WTC11 (cell line): Measurements from ENCODE around the gene MYLK. TPM values are rescaled to one million over a fixed set of nuclear protein-coding genes. Genes with fewer than 3 reads are reported as not detected.

Source experiments
- ATAC-seq: fragments of 200-7000 bp; cut with Tn5 transposase; 2 replicates; pipeline ENCODE4 v1.10.0; 2021; ENCODE audit warnings: mild to moderate bottlenecking, moderate library complexity
- CTCF ChIA-PET: fragments of 300-600 bp; sonication (Branson Sonifier 250); formaldehyde crosslinking; loops from one replicate; lab custom pipeline; 2021; ENCODE audit warnings: antibody characterized with exemption; lab: Charles Lee
- POLR2A ChIA-PET: fragments of 350-600 bp; sonication (Branson Sonifier 250); formaldehyde crosslinking; loops from one replicate; lab custom pipeline; 2021; ENCODE audit warnings: antibody characterized with exemption; lab: Charles Lee
- DNase-seq: peaks from one replicate; pipeline ENCODE4 v3.0.0; 2021; ENCODE audit warnings: low spot score
- H3K27ac Mint-ChIP-seq: 2 replicates; pipeline ENCODE4 v1.8.0; 2021; ENCODE audit warnings: mixed read lengths
- H3K27me3 Mint-ChIP-seq: 2 replicates; pipeline ENCODE4 v1.8.0; 2021; ENCODE audit warnings: low read depth, mild to moderate bottlenecking, moderate library complexity, mixed read lengths
- H3K36me3 Mint-ChIP-seq: 2 replicates; pipeline ENCODE4 v1.8.0; 2021; ENCODE audit warnings: mixed read lengths
- H3K4me1 Mint-ChIP-seq: 2 replicates; pipeline ENCODE4 v1.8.0; 2022; ENCODE audit warnings: mixed read lengths
- H3K4me3 Mint-ChIP-seq: 2 replicates; pipeline ENCODE4 v1.8.0; 2021; ENCODE audit warnings: mild to moderate bottlenecking, moderate library complexity, mixed read lengths
- H3K9me3 Mint-ChIP-seq: 2 replicates; pipeline ENCODE4 v1.8.0; 2021; ENCODE audit warnings: mixed read lengths
- ATF1 ChIP-seq: sonication (generic); formaldehyde crosslinking; IDR thresholded peaks from 2 replicates; pipeline ENCODE4 v1.8.1; 2023; ENCODE audit warnings: mild to moderate bottlenecking, moderate library complexity, missing genetic modification reagents
- ATF3 ChIP-seq: sonication (generic); formaldehyde crosslinking; conservative IDR thresholded peaks from 2 replicates; pipeline ENCODE4 v1.8.1; 2022; ENCODE audit warnings: mild to moderate bottlenecking, missing genetic modification reagents
- E2F1 ChIP-seq: sonication (generic); formaldehyde crosslinking; IDR thresholded peaks from 2 replicates; pipeline ENCODE4 v1.8.0; 2022; ENCODE audit warnings: mild to moderate bottlenecking, missing genetic modification reagents
- E2F5 ChIP-seq: sonication (generic); formaldehyde crosslinking; IDR thresholded peaks from 2 replicates; pipeline ENCODE4 v1.8.1; 2022; ENCODE audit warnings: mild to moderate bottlenecking, moderate library complexity, missing genetic modification reagents
- ELF4 ChIP-seq: sonication (generic); formaldehyde crosslinking; IDR thresholded peaks from 2 replicates; pipeline ENCODE4 v1.8.1; 2022; ENCODE audit warnings: low read depth, mild to moderate bottlenecking, moderate library complexity, missing genetic modification reagents
- GRHL2 ChIP-seq: fragments of 250-450 bp; sonication (Bioruptor Pico); IDR thresholded peaks from 2 replicates; pipeline ENCODE4 v1.8.0; 2022; ENCODE audit warnings: mild to moderate bottlenecking, moderate library complexity; ENCODE audit not compliant: insufficient replicate concordance, severe bottlenecking
- IRF1 ChIP-seq: sonication (generic); formaldehyde crosslinking; IDR thresholded peaks from 2 replicates; pipeline ENCODE4 v1.8.0; 2023; ENCODE audit warnings: missing genetic modification reagents
- IRF2 ChIP-seq: sonication (generic); formaldehyde crosslinking; IDR thresholded peaks from 2 replicates; pipeline ENCODE4 v1.8.0; 2022; ENCODE audit warnings: low read depth, missing genetic modification reagents, borderline replicate concordance
- STAT6 ChIP-seq: sonication (generic); formaldehyde crosslinking; conservative IDR thresholded peaks from 2 replicates; pipeline ENCODE4 v1.8.1; 2023; ENCODE audit warnings: mild to moderate bottlenecking, low read depth, missing genetic modification reagents, moderate library complexity
- TP53 ChIP-seq: sonication (generic); formaldehyde crosslinking; IDR thresholded peaks from 2 replicates; pipeline ENCODE4 v1.8.1; 2023; ENCODE audit warnings: mild to moderate bottlenecking, missing genetic modification reagents
- USF2 ChIP-seq: sonication (generic); formaldehyde crosslinking; IDR thresholded peaks from 2 replicates; pipeline ENCODE4 v1.8.1; 2023; ENCODE audit warnings: mild to moderate bottlenecking, missing genetic modification reagents, moderate library complexity
- ZBTB21 ChIP-seq: sonication (generic); formaldehyde crosslinking; IDR thresholded peaks from 2 replicates; pipeline ENCODE4 v1.8.1; 2023; ENCODE audit warnings: mild to moderate bottlenecking, missing genetic modification reagents, borderline replicate concordance
- ZBTB43 ChIP-seq: sonication (generic); formaldehyde crosslinking; IDR thresholded peaks from 2 replicates; pipeline ENCODE4 v1.8.1; 2023; ENCODE audit warnings: mild to moderate bottlenecking, missing genetic modification reagents
- ZNF263 ChIP-seq: sonication (generic); formaldehyde crosslinking; IDR thresholded peaks from 2 replicates; pipeline ENCODE4 v1.8.1; 2022; ENCODE audit warnings: low read depth, mild to moderate bottlenecking, moderate library complexity, missing genetic modification reagents
- ZNF317 ChIP-seq: sonication (generic); formaldehyde crosslinking; IDR thresholded peaks from 2 replicates; pipeline ENCODE4 v1.8.1; 2023; ENCODE audit warnings: low read depth, mild to moderate bottlenecking, moderate library complexity, missing genetic modification reagents, borderline replicate concordance
- ZNF396 ChIP-seq: fragments of 250-450 bp; sonication (Bioruptor Pico); IDR thresholded peaks from 2 replicates; pipeline ENCODE4 v1.8.0; 2021; ENCODE audit warnings: mild to moderate bottlenecking, moderate library complexity, borderline replicate concordance
- total RNA-seq: library from RNA; stranded (reverse); gene quantifications from 3 replicates; pipeline ENCODE4 v1.2.3, GENCODE V29; 2021
- TF ChIP-seq, protein P1 (sequence below): sonication (generic); formaldehyde crosslinking; IDR thresholded peaks from 2 replicates; pipeline ENCODE4 v1.8.1; 2023; ENCODE audit warnings: mild to moderate bottlenecking, missing genetic modification reagents, borderline replicate concordance
- TF ChIP-seq, protein P2 (sequence below): sonication (generic); formaldehyde crosslinking; IDR thresholded peaks from 2 replicates; pipeline ENCODE4 v1.8.1; 2022; ENCODE audit warnings: low read depth, missing genetic modification reagents, borderline replicate concordance

Gene MYLK
- total RNA-seq, 1 experiment from 2014 or later: 10.4 TPM

DNA sequence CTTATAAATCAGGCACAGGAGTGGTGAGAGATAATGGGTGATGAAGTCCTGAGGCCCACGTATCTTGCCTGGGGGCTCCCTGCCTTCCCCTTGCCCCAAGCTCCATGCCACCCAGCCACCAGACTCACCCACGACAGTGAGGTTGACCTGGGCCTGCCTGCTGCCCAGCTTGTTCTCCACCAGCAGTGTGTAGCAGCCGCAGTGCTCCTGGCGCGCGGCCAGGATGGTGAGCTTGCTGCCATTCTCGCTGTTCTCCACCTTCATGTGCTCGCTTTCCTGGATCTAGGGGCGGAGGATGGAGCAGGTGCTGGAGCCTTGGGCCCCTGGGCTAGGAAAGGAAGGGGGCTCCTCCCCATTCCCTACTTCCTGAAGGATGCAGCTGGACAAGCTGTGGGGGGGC, 220.2 kb downstream of the MYLK start:
- ATAC-seq (no peak), DNase-seq (no peak)
- H3K4me1 Mint-ChIP-seq: no peaks in the 10 kb centered on the region
- POLR2A ChIA-PET: no interaction called here
- no peak overlapping the region for H3K27ac Mint-ChIP-seq
- H3K9me3 Mint-ChIP-seq: no peaks in the 10 kb centered on the region
- H3K27me3 Mint-ChIP-seq: peaks cover 4% of the 10 kb centered on the region
- CTCF ChIA-PET: interaction anchor here (0.7 to 2.2 kb wide), 2 partner anchors 9 to 12 kb away, joined by 4 read pairs; no protein-coding TSS in a partner anchor
- H3K4me3 Mint-ChIP-seq: no peak overlapping the region
- H3K36me3 Mint-ChIP-seq: no peaks in the 10 kb centered on the region
- TF ChIP-seq ZNF396 (CRISPR knock-in tag) (no peak), USF2 (no peak), ZBTB43 (CRISPR knock-in tag) (no peak), ATF1 (no peak), E2F5 (CRISPR knock-in tag) (no peak), E2F1 (CRISPR knock-in tag) (no peak), GRHL2 (CRISPR knock-in tag) (no peak), ATF3 (CRISPR knock-in tag) (no peak), TP53 (no peak)
- TF ChIP-seq, protein P1, sequence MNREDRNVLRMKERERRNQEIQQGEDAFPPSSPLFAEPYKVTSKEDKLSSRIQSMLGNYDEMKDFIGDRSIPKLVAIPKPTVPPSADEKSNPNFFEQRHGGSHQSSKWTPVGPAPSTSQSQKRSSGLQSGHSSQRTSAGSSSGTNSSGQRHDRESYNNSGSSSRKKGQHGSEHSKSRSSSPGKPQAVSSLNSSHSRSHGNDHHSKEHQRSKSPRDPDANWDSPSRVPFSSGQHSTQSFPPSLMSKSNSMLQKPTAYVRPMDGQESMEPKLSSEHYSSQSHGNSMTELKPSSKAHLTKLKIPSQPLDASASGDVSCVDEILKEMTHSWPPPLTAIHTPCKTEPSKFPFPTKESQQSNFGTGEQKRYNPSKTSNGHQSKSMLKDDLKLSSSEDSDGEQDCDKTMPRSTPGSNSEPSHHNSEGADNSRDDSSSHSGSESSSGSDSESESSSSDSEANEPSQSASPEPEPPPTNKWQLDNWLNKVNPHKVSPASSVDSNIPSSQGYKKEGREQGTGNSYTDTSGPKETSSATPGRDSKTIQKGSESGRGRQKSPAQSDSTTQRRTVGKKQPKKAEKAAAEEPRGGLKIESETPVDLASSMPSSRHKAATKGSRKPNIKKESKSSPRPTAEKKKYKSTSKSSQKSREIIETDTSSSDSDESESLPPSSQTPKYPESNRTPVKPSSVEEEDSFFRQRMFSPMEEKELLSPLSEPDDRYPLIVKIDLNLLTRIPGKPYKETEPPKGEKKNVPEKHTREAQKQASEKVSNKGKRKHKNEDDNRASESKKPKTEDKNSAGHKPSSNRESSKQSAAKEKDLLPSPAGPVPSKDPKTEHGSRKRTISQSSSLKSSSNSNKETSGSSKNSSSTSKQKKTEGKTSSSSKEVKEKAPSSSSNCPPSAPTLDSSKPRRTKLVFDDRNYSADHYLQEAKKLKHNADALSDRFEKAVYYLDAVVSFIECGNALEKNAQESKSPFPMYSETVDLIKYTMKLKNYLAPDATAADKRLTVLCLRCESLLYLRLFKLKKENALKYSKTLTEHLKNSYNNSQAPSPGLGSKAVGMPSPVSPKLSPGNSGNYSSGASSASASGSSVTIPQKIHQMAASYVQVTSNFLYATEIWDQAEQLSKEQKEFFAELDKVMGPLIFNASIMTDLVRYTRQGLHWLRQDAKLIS (CRISPR knock-in tag): no peak

DNA sequence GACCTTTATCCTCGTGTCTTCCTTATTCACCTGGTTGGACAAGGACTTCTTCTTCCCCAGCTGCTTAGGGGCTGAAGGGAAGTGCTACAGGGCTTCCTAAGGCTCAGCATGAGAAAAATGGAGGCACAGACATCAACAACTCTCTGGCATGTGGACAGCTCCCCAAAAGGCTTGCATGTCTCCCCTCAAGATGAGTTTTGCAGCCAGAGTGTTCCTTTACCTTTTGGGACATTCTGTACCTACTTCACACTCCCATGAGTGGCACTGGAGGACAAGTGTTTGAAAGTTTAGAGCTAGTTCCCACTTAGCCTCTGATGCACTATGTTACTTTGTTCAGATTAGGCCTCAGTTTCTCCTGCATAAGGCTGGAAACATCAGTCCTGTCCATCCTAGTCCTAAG, 222.2 kb downstream of the MYLK start:
- ATAC-seq: no peak
- no peak for DNase-seq
- peaks cover 6% of the 10 kb centered on the region for H3K36me3 Mint-ChIP-seq
- peaks cover 4% of the 10 kb centered on the region for H3K27me3 Mint-ChIP-seq
- H3K9me3 Mint-ChIP-seq: peaks cover 6% of the 10 kb centered on the region
- ChIA-PET POLR2A (no interaction called here), CTCF (interaction anchor here (0.6 to 2.0 kb wide), 2 partner anchors 10 to 867 kb away, joined by 3 to 13 read pairs; no protein-coding TSS in a partner anchor)
- H3K4me1 Mint-ChIP-seq: no peaks in the 10 kb centered on the region
- H3K4me3 Mint-ChIP-seq: no peak overlapping the region
- no peak overlapping the region for H3K27ac Mint-ChIP-seq
- TF ChIP-seq IRF1 (CRISPR knock-in tag) (no peak), ZNF263 (no peak), IRF2 (no peak), ZBTB21 (CRISPR knock-in tag) (no peak), STAT6 (no peak), USF2 (no peak), GRHL2 (CRISPR knock-in tag) (no peak), ZNF317 (CRISPR knock-in tag) (no peak), ELF4 (CRISPR knock-in tag) (no peak)
- TF ChIP-seq, protein P2, sequence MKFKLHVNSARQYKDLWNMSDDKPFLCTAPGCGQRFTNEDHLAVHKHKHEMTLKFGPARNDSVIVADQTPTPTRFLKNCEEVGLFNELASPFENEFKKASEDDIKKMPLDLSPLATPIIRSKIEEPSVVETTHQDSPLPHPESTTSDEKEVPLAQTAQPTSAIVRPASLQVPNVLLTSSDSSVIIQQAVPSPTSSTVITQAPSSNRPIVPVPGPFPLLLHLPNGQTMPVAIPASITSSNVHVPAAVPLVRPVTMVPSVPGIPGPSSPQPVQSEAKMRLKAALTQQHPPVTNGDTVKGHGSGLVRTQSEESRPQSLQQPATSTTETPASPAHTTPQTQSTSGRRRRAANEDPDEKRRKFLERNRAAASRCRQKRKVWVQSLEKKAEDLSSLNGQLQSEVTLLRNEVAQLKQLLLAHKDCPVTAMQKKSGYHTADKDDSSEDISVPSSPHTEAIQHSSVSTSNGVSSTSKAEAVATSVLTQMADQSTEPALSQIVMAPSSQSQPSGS (CRISPR knock-in tag): no peak
